ENCODE data around the gene SIGLEC8.
A peak's percentile ranks its signal among the peaks of the same experiment; 100 is the strongest.
"Not testable (repeated sequence)": the region's sequence is repeated elsewhere in the genome, so short reads cannot be mapped to it uniquely, and the experiment has no call there.

Gene SIGLEC8

GRCh38 chr19:51447510-51447909 is 10.7 kb downstream of the SIGLEC8 start:
- DNase-seq (ENCODE audit: low read depth): not testable (repeated sequence)

GRCh38 chr19:51441410-51442390 is 16.6 kb downstream of the SIGLEC8 start:
- peak; percentile 80 for DNase-seq (ENCODE audit: low read depth)

- peak; percentile 57 for DNase-seq (ENCODE audit: low read depth)
Observed at GRCh38 chr19:51440846-51441409, 17.3 kb downstream of the SIGLEC8 start.

GRCh38 chr19:51440052-51440451 is 18.2 kb downstream of the SIGLEC8 start:
- DNase-seq (ENCODE audit: low read depth): no peak

- no peak for DNase-seq (ENCODE audit: low read depth)
Observed at GRCh38 chr19:51439021-51439465, 19.2 kb downstream of the SIGLEC8 start.

- DNase-seq (ENCODE audit: low read depth): no peak
Observed at GRCh38 chr19:51434456-51434855, 23.8 kb downstream of the SIGLEC8 start.

GRCh38 chr19:51433043-51433442 is 25.2 kb downstream of the SIGLEC8 start:
- DNase-seq (ENCODE audit: low read depth): no peak

GRCh38 chr19:51431124-51431523 is 27.1 kb downstream of the SIGLEC8 start:
- no peak for DNase-seq (ENCODE audit: low read depth)

GRCh38 chr19:51430221-51430620 is 28.0 kb downstream of the SIGLEC8 start:
- DNase-seq (ENCODE audit: low read depth): no peak

- no peak for DNase-seq (ENCODE audit: low read depth)
Observed at GRCh38 chr19:51427201-51427600, 31.1 kb downstream of the SIGLEC8 start.

- DNase-seq (ENCODE audit: low read depth): peak; percentile 83
Observed at GRCh38 chr19:51422053-51422448, 36.2 kb downstream of the SIGLEC8 start.

- DNase-seq (ENCODE audit: low read depth): no peak
Observed at GRCh38 chr19:51421229-51422052, 36.8 kb downstream of the SIGLEC8 start.

GRCh38 chr19:51420511-51420910 is 37.7 kb downstream of the SIGLEC8 start:
- not testable (repeated sequence) for DNase-seq (ENCODE audit: low read depth)

- DNase-seq (ENCODE audit: low read depth): no peak
Observed at GRCh38 chr19:51418707-51419106, 39.5 kb downstream of the SIGLEC8 start.

- DNase-seq (ENCODE audit: low read depth): no peak
Observed at GRCh38 chr19:51417810-51418157, 40.5 kb downstream of the SIGLEC8 start.

GRCh38 chr19:51417107-51417809 is 41.0 kb downstream of the SIGLEC8 start, which contains the start of gene SIGLEC10:
Gene SIGLEC10 (minus strand): TSS chr19:51417642. CDS start chr19:51417581, 61 bp downstream.
- no peak for DNase-seq (ENCODE audit: low read depth)

- not testable (repeated sequence) for DNase-seq (ENCODE audit: low read depth)
Observed at GRCh38 chr19:51416422-51416821, 41.8 kb downstream of the SIGLEC8 start.

GRCh38 chr19:51415187-51415586 is 43.1 kb downstream of the SIGLEC8 start:
- DNase-seq (ENCODE audit: low read depth): no peak

GRCh38 chr19:51410950-51411748 is 47.1 kb downstream of the SIGLEC8 start:
- no peak for DNase-seq (ENCODE audit: low read depth)

- DNase-seq (ENCODE audit: low read depth): no peak
Observed at GRCh38 chr19:51407511-51408131, 50.6 kb downstream of the SIGLEC8 start.
